Measurements from ENCODE around the gene FAM185A.

DNA sequence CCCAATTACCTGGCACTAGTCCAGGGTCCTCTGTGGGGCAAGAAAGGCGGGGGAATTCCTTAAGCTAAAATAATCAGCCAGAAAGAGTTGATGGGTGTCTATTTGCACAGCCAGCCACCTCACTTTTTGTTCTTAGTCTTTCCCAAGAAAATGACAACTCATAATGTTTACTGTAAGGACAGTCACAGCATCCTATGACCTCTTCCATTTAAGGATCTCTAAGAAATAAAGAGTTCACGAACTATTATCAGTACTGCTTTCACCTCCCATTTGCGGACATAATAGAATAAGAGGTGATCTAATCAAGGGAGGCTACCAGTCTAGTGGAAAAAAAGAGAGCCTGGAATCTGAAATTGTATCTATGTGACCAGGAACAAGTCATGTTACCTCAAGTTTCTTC is 91.6 kb downstream of the FAM185A start:
- TF ChIP-seq CBX5 (IDR thresholded peaks at IDR 0.05; ENCODE audit: low read depth, low read length): no peak
- no peak for TF ChIP-seq ASH2L (IDR thresholded peaks at IDR 0.05; ENCODE audit: low read length)
- TF ChIP-seq SRF (IDR thresholded peaks at IDR 0.05; ENCODE audit: low read depth, low read length): no peak
- TF ChIP-seq, protein P1, sequence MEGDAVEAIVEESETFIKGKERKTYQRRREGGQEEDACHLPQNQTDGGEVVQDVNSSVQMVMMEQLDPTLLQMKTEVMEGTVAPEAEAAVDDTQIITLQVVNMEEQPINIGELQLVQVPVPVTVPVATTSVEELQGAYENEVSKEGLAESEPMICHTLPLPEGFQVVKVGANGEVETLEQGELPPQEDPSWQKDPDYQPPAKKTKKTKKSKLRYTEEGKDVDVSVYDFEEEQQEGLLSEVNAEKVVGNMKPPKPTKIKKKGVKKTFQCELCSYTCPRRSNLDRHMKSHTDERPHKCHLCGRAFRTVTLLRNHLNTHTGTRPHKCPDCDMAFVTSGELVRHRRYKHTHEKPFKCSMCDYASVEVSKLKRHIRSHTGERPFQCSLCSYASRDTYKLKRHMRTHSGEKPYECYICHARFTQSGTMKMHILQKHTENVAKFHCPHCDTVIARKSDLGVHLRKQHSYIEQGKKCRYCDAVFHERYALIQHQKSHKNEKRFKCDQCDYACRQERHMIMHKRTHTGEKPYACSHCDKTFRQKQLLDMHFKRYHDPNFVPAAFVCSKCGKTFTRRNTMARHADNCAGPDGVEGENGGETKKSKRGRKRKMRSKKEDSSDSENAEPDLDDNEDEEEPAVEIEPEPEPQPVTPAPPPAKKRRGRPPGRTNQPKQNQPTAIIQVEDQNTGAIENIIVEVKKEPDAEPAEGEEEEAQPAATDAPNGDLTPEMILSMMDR (IDR thresholded peaks at IDR 0.05; ENCODE audit: control extremely low read depth in 1 of 3, insufficient read depth in 1 of 3, low read depth in 1 of 3, low read length in 3 of 3): no peak
- TF ChIP-seq SIX5 (IDR thresholded peaks at IDR 0.05; ENCODE audit: low read depth, low read length): no peak
- TF ChIP-seq SP1 (IDR thresholded peaks at IDR 0.05; ENCODE audit: low read depth, low read length): no peak
- TF ChIP-seq YY1 (IDR thresholded peaks at IDR 0.05; ENCODE audit: low read depth, low read length): no peak
- TF ChIP-seq POLR2AphosphoS5 (IDR thresholded peaks at IDR 0.05; ENCODE audit: low read depth, low read length): no peak
- no peak for TF ChIP-seq TEAD4 (IDR thresholded peaks at IDR 0.05; ENCODE audit: low read depth, low read length)
- no peak for TF ChIP-seq KDM1A (IDR thresholded peaks at IDR 0.05; ENCODE audit: borderline replicate concordance, low read length)
- no peak for TF ChIP-seq POLR2A (IDR thresholded peaks at IDR 0.05; ENCODE audit: control extremely low read depth in 1 of 2, low read depth in 2 of 2, low read length in 2 of 2)
- no peak for TF ChIP-seq TCF12 (IDR thresholded peaks at IDR 0.05; ENCODE audit: low read depth, low read length)
- no peak for TF ChIP-seq MAFK (IDR thresholded peaks at IDR 0.05; ENCODE audit: low read depth, low read length)
- TF ChIP-seq, protein P2, sequence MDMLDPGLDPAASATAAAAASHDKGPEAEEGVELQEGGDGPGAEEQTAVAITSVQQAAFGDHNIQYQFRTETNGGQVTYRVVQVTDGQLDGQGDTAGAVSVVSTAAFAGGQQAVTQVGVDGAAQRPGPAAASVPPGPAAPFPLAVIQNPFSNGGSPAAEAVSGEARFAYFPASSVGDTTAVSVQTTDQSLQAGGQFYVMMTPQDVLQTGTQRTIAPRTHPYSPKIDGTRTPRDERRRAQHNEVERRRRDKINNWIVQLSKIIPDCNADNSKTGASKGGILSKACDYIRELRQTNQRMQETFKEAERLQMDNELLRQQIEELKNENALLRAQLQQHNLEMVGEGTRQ (IDR thresholded peaks at IDR 0.05; ENCODE audit: low read length): no peak

Measured in H1 (cell line).